SK-N-SH (cell line): ENCODE measurements around the gene R3HDM2. TPM values are rescaled to one million over a fixed set of nuclear protein-coding genes. Genes with fewer than 3 reads are reported as not detected.

Experiments used
- CTCF ChIA-PET: fragments of 300-600, 350-600 bp; formaldehyde crosslinking; extraction: SDS; loops from one replicate; lab custom pipeline; 2021; lab: Yijun Ruan, JAX
- POLR2A ChIA-PET: fragments of 350-600 bp; sonication (Branson Sonifier 250); formaldehyde crosslinking; extraction: SDS; loops from one replicate; lab custom pipeline; 2020; ENCODE audit warnings: antibody characterized with exemption, inconsistent platforms; lab: Yijun Ruan, JAX
- DNase-seq: peaks from one replicate; pipeline ENCODE4 v3.0.0; 2012
- H2AFZ ChIP-seq: fragments of 200-600 bp; sonication (generic); 2 replicates; pipeline ENCODE4 v1.8.1; 2016; ENCODE audit warnings: antibody characterized with exemption, mild to moderate bottlenecking, low read depth
- H3F3A ChIP-seq: fragments of 200-600 bp; sonication (generic); replicated peaks from 2 replicates; pipeline ENCODE3; 2016; ENCODE audit warnings: antibody characterized with exemption, mild to moderate bottlenecking; ENCODE audit not compliant: insufficient read depth
- H3K27ac ChIP-seq, 2 experiments: fragments of 200-500 bp in 1 of 2; fragments of 200-600 bp in 1 of 2; sonication (Bioruptor generic) in 1 of 2; sonication (generic), shearing (Covaris generic) in 1 of 2; 2 replicates each; pipeline versions ENCODE4 v1.5.1 to v1.6.1; 2014 to 2016; ENCODE audit warnings: low read depth in 2 of 2, inconsistent platforms in 1 of 2, low read length in 1 of 2, mild to moderate bottlenecking in 1 of 2, mixed read lengths in 1 of 2
- H3K27me3 ChIP-seq: fragments of 200-600 bp; sonication (generic), shearing (Covaris generic); 2 replicates; pipeline ENCODE4 v1.6.1; 2016; ENCODE audit warnings: mixed run types; ENCODE audit not compliant: insufficient read depth
- H3K36me3 ChIP-seq, 2 experiments: fragments of 200-500 bp in 1 of 2; fragments of 200-600 bp in 1 of 2; sonication (Bioruptor generic) in 1 of 2; sonication (generic) in 1 of 2; replicated peaks in 1 of 2; 2 replicates each; pipeline versions ENCODE3 to v1.5.1; 2014 to 2016; ENCODE audit warnings: low read length in 1 of 2, mild to moderate bottlenecking in 1 of 2; ENCODE audit not compliant: insufficient read depth in 2 of 2, control insufficient read depth in 1 of 2
- H3K4me1 ChIP-seq, 2 experiments: fragments of 200-500 bp in 1 of 2; fragments of 200-600 bp in 1 of 2; sonication (Bioruptor generic) in 1 of 2; sonication (generic), shearing (Covaris generic) in 1 of 2; 2 replicates each; pipeline versions ENCODE4 v1.5.1 to v1.6.1; 2014 to 2016; ENCODE audit warnings: low read depth in 1 of 2, low read length in 1 of 2, mixed run types in 1 of 2; ENCODE audit not compliant: insufficient read depth in 2 of 2, control insufficient read depth in 1 of 2
- H3K4me2 ChIP-seq: fragments of 200-600 bp; sonication (generic), shearing (Covaris generic); 2 replicates; pipeline ENCODE4 v1.6.1; 2017; ENCODE audit warnings: mixed run types
- H3K4me3 ChIP-seq, 2 experiments: fragments of 200-500 bp in 1 of 2; fragments of 200-600 bp in 1 of 2; sonication (Bioruptor generic) in 1 of 2; sonication (generic), shearing (Covaris generic) in 1 of 2; 2 replicates each; pipeline versions ENCODE4 v1.5.1 to v1.8.1; 2014 to 2016; ENCODE audit warnings: low read depth in 2 of 2, inconsistent platforms in 1 of 2, low read length in 1 of 2, mild to moderate bottlenecking in 1 of 2, mixed read lengths in 1 of 2, moderate library complexity in 1 of 2
- H3K79me2 ChIP-seq: fragments of 200-600 bp; sonication (generic); 2 replicates; pipeline ENCODE4 v1.8.1; 2017; ENCODE audit warnings: mild to moderate bottlenecking; ENCODE audit not compliant: insufficient read depth
- H3K9ac ChIP-seq: fragments of 200-600 bp; sonication (generic); 2 replicates; pipeline ENCODE4 v1.6.1; 2017; ENCODE audit warnings: mixed run types
- H3K9me2 ChIP-seq: fragments of 200-600 bp; sonication (generic); 2 replicates; pipeline ENCODE4 v1.6.1; 2017; ENCODE audit warnings: mixed run types
- H3K9me3 ChIP-seq: fragments of 200-600 bp; sonication (generic); 2 replicates; pipeline ENCODE4 v1.6.1; 2017; ENCODE audit warnings: mixed run types, mild to moderate bottlenecking, moderate library complexity
- H4K20me1 ChIP-seq: fragments of 200-600 bp; sonication (generic); 2 replicates; pipeline ENCODE4 v1.6.1; 2017; ENCODE audit warnings: mild to moderate bottlenecking, mixed run types; ENCODE audit not compliant: insufficient read depth
- CHD2 ChIP-seq: fragments of 150-350 bp; IDR thresholded peaks from 2 replicates; pipeline ENCODE4 v1.6.1; 2018; ENCODE audit warnings: low read length; ENCODE audit not compliant: partially characterized antibody
- ELF1 ChIP-seq: IDR thresholded peaks from 2 replicates; pipeline ENCODE4 v1.4.0; 2012
- EZH2phosphoT487 ChIP-seq: fragments of 200-600 bp; sonication (generic); IDR thresholded peaks from 2 replicates; pipeline ENCODE4 v1.6.1; 2017; ENCODE audit warnings: low read depth, mixed run types, mild to moderate bottlenecking, antibody characterized with exemption, moderate library complexity, borderline replicate concordance
- FOSL2 ChIP-seq: IDR thresholded peaks from 2 replicates; pipeline ENCODE4 v1.4.0; 2012; ENCODE audit warnings: low read depth, mild to moderate bottlenecking, moderate library complexity, borderline replicate concordance
- GABPA ChIP-seq: IDR thresholded peaks from 2 replicates; pipeline ENCODE4 v1.4.0; 2012; ENCODE audit warnings: low read depth, mild to moderate bottlenecking
- GATA2 ChIP-seq: sonication (generic); formaldehyde crosslinking; IDR thresholded peaks from 2 replicates; pipeline ENCODE4 v1.5.0; 2020; ENCODE audit warnings: mild to moderate bottlenecking, missing genetic modification reagents
- MEF2A ChIP-seq: IDR thresholded peaks from 2 replicates; pipeline ENCODE4 v1.4.0; 2012; ENCODE audit warnings: low read depth, borderline replicate concordance
- MXI1 ChIP-seq: IDR thresholded peaks from 2 replicates; pipeline ENCODE4 v1.6.1; 2012; ENCODE audit warnings: mild to moderate bottlenecking, low read depth, low read length, improper control_type of control experiment
- PBX3 ChIP-seq: IDR thresholded peaks from 2 replicates; pipeline ENCODE4; 2012
- RAD21 ChIP-seq: IDR thresholded peaks from 2 replicates; pipeline ENCODE4 v1.6.1; 2012; ENCODE audit warnings: mild to moderate bottlenecking, low read length
- RFX5 ChIP-seq: IDR thresholded peaks from 2 replicates; pipeline ENCODE4 v1.6.1; 2012; ENCODE audit warnings: mild to moderate bottlenecking, improper control_type of control experiment, low read length
- SIN3A ChIP-seq: IDR thresholded peaks from 2 replicates; pipeline ENCODE4 v1.6.1; 2012; ENCODE audit warnings: low read depth, mild to moderate bottlenecking, low read length, moderate library complexity, borderline replicate concordance
- SMC3 ChIP-seq: IDR thresholded peaks from 2 replicates; pipeline ENCODE4 v1.6.1; 2012; ENCODE audit warnings: low read depth, low read length, improper control_type of control experiment
- TCF12 ChIP-seq: IDR thresholded peaks from 2 replicates; pipeline ENCODE4 v1.4.0; 2012
- TEAD4 ChIP-seq: IDR thresholded peaks from 2 replicates; pipeline ENCODE4 v1.4.0; 2012; ENCODE audit warnings: mild to moderate bottlenecking, borderline replicate concordance; ENCODE audit not compliant: insufficient read depth
- USF2 ChIP-seq: fragments of 150-350 bp; IDR thresholded peaks from 2 replicates; pipeline ENCODE4 v1.6.1; 2017; ENCODE audit warnings: antibody characterized with exemption, low read length, low read depth, borderline replicate concordance
- YY1 ChIP-seq: IDR thresholded peaks from 2 replicates; pipeline ENCODE4 v1.4.0; 2012; ENCODE audit warnings: low read depth, mild to moderate bottlenecking
- WGBS: methylation state at CpG from one replicate; pipeline ENCODE4 v1.1.6; 2017; ENCODE audit warnings: low lambda C conversion rate; 5-methylcytosine and 5-hydroxymethylcytosine counted together
- polyA plus RNA-seq, 3 experiments: library from polyadenylated mRNA; depleted of rRNA; stranded (reverse); fragments of >200 nt; gene quantifications; 2 replicates each; pipeline ENCODE4 v1.2.3, GENCODE V29; 2012
- TF ChIP-seq, protein P1 (sequence below): fragments of 150-350 bp; IDR thresholded peaks from 2 replicates; pipeline ENCODE4 v1.6.1; 2016; ENCODE audit warnings: mild to moderate bottlenecking, low read depth, low read length
- TF ChIP-seq, protein P2 (sequence below): fragments of 200-600 bp; sonication (generic); IDR thresholded peaks from 2 replicates; pipeline ENCODE4 v1.6.1; 2017; ENCODE audit warnings: antibody characterized with exemption, mild to moderate bottlenecking, moderate library complexity
- TF ChIP-seq, protein P3 (sequence below): IDR thresholded peaks from 2 replicates; pipeline ENCODE4 v1.4.0; 2012; ENCODE audit warnings: low read depth
- TF ChIP-seq, protein P4 (sequence below): IDR thresholded peaks from 2 replicates; pipeline ENCODE4 v1.6.1; 2012; ENCODE audit warnings: mild to moderate bottlenecking, low read depth, low read length, moderate library complexity

The R3HDM2 gene
- polyA plus RNA-seq, 1 of the 3 experiments (the other 2 are of a cell fraction), result 23.1 TPM

GRCh38 chr12:57213058-57213715, 217.7 kb downstream of the R3HDM2 start:
- Histone ChIP-seq H3K79me2 (no peaks in the 10 kb centered on the region), H3K4me3 (no peak overlapping the region; a peak in 1 of 4 replicates), H3K9me3 (no peaks in the 10 kb centered on the region), H3K9ac (no peak overlapping the region), H3K4me2 (no peak overlapping the region), H3K9me2 (no peaks in the 10 kb centered on the region), H2AFZ (no peak overlapping the region), H4K20me1 (0 out of 2 replicates have a peak, but pooled peaks cover 6% of the 10 kb centered on the region), H3K27ac (no peak overlapping the region), H3K4me1 (peaks cover 0 to 27% of the 10 kb centered on the region in 2 experiments; a peak in 1 of 4 replicates), H3K27me3 (peaks cover 14% of the 10 kb centered on the region), H3K36me3 (peaks cover 0 to 22% of the 10 kb centered on the region in 2 experiments), H3F3A (peaks cover 13% of the 10 kb centered on the region)
- peak; percentile 96 for DNase-seq
- no peak for TF ChIP-seq GATA2
- TF ChIP-seq, protein P1, sequence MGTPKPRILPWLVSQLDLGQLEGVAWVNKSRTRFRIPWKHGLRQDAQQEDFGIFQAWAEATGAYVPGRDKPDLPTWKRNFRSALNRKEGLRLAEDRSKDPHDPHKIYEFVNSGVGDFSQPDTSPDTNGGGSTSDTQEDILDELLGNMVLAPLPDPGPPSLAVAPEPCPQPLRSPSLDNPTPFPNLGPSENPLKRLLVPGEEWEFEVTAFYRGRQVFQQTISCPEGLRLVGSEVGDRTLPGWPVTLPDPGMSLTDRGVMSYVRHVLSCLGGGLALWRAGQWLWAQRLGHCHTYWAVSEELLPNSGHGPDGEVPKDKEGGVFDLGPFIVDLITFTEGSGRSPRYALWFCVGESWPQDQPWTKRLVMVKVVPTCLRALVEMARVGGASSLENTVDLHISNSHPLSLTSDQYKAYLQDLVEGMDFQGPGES, result no peak
- no peak for TF ChIP-seq MEF2A
- no peak for TF ChIP-seq RFX5
- no peak for TF ChIP-seq PBX3
- TF ChIP-seq FOSL2, result no peak
- peak; percentile 83 for TF ChIP-seq SMC3
- TF ChIP-seq TCF12, result no peak
- no peak for TF ChIP-seq ELF1
- TF ChIP-seq SIN3A, result no peak; the same call in 1 of the 2 replicates
- TF ChIP-seq, protein P2, sequence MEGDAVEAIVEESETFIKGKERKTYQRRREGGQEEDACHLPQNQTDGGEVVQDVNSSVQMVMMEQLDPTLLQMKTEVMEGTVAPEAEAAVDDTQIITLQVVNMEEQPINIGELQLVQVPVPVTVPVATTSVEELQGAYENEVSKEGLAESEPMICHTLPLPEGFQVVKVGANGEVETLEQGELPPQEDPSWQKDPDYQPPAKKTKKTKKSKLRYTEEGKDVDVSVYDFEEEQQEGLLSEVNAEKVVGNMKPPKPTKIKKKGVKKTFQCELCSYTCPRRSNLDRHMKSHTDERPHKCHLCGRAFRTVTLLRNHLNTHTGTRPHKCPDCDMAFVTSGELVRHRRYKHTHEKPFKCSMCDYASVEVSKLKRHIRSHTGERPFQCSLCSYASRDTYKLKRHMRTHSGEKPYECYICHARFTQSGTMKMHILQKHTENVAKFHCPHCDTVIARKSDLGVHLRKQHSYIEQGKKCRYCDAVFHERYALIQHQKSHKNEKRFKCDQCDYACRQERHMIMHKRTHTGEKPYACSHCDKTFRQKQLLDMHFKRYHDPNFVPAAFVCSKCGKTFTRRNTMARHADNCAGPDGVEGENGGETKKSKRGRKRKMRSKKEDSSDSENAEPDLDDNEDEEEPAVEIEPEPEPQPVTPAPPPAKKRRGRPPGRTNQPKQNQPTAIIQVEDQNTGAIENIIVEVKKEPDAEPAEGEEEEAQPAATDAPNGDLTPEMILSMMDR, result peak; percentile 92
- TF ChIP-seq, protein P3, sequence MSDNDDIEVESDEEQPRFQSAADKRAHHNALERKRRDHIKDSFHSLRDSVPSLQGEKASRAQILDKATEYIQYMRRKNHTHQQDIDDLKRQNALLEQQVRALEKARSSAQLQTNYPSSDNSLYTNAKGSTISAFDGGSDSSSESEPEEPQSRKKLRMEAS, result peak; percentile 94
- no peak for TF ChIP-seq GABPA
- TF ChIP-seq YY1, result no peak
- peak; percentile 85 for TF ChIP-seq MXI1
- no peak for TF ChIP-seq USF2
- TF ChIP-seq, protein P4, sequence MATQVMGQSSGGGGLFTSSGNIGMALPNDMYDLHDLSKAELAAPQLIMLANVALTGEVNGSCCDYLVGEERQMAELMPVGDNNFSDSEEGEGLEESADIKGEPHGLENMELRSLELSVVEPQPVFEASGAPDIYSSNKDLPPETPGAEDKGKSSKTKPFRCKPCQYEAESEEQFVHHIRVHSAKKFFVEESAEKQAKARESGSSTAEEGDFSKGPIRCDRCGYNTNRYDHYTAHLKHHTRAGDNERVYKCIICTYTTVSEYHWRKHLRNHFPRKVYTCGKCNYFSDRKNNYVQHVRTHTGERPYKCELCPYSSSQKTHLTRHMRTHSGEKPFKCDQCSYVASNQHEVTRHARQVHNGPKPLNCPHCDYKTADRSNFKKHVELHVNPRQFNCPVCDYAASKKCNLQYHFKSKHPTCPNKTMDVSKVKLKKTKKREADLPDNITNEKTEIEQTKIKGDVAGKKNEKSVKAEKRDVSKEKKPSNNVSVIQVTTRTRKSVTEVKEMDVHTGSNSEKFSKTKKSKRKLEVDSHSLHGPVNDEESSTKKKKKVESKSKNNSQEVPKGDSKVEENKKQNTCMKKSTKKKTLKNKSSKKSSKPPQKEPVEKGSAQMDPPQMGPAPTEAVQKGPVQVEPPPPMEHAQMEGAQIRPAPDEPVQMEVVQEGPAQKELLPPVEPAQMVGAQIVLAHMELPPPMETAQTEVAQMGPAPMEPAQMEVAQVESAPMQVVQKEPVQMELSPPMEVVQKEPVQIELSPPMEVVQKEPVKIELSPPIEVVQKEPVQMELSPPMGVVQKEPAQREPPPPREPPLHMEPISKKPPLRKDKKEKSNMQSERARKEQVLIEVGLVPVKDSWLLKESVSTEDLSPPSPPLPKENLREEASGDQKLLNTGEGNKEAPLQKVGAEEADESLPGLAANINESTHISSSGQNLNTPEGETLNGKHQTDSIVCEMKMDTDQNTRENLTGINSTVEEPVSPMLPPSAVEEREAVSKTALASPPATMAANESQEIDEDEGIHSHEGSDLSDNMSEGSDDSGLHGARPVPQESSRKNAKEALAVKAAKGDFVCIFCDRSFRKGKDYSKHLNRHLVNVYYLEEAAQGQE, result no peak
- no peak for TF ChIP-seq EZH2phosphoT487
- TF ChIP-seq CHD2, result peak; percentile 30
- no peak for TF ChIP-seq TEAD4
- TF ChIP-seq RAD21, result peak; percentile 81
- ChIA-PET POLR2A (interaction anchor here (0.6 kb wide), 2 partner anchors 16 to 28 kb away, joined by 3 to 4 read pairs; partner anchors contain the start of gene SHMT2), CTCF (interaction anchor here (0.5 to 15.9 kb wide), 40 partner anchors 11 to 652 kb away, joined by 3 to 937 read pairs (median 5); partner anchors contain the start of genes GLI1, INHBE, LRP1 and SHMT2)
- 16% methylated on average over 14 of the region's 16 CpGs for WGBS
